GM18951 (cell line): Measurements from ENCODE around the gene PRMT1.
"Not testable (repeated sequence)": the region's sequence is repeated elsewhere in the genome, so short reads cannot be mapped to it uniquely, and the experiment has no call there.

Source experiments
- POLR2A ChIP-seq: IDR thresholded peaks from 4 replicates; pipeline ENCODE4 v1.6.1; 2011; ENCODE audit warnings: mild to moderate bottlenecking; ENCODE audit not compliant: insufficient read length, insufficient read depth; ENCODE audit errors: extremely low read depth
- in situ Hi-C: fragments of 300-500 bp; cut with MboI; formaldehyde crosslinking; loops from one replicate; pipeline ENCODE4 v1.12.0; 2022; ENCODE audit warnings: low sequenced_read_pairs, mixed read lengths, inconsistent platforms; ENCODE audit not compliant: unreplicated experiment

PRMT1 gene

GRCh38 chr19:49696115-49696514, 19.0 kb downstream of the PRMT1 start:
- in situ Hi-C loops, result no loop called here
- TF ChIP-seq POLR2A, result no peak

- in situ Hi-C loops, result no loop called here
- no peak for TF ChIP-seq POLR2A
Measured at GRCh38 chr19:49696865-49697264, 19.8 kb downstream of the PRMT1 start.

GRCh38 chr19:49699364-49699763, 22.3 kb downstream of the PRMT1 start:
- TF ChIP-seq POLR2A, result no peak
- in situ Hi-C loops, result no loop called here

- in situ Hi-C loops, result no loop called here
- TF ChIP-seq POLR2A, result no peak
Measured at GRCh38 chr19:49700563-49700962, 23.5 kb downstream of the PRMT1 start.

- TF ChIP-seq POLR2A, result no peak
- in situ Hi-C loops, result no loop called here
Measured at GRCh38 chr19:49701271-49701786, 24.3 kb downstream of the PRMT1 start.

- TF ChIP-seq POLR2A, result no peak
Measured at GRCh38 chr19:49704888-49705642, 28.0 kb downstream of the PRMT1 start.

GRCh38 chr19:49705919-49706318, 28.8 kb downstream of the PRMT1 start:
- in situ Hi-C loops, result no loop called here

More at GRCh38 chr19:49704888-49705642, 28.0 kb downstream of the PRMT1 start:
- in situ Hi-C loops, result no loop called here

GRCh38 chr19:49710372-49710951, 33.4 kb downstream of the PRMT1 start:
- in situ Hi-C loops, result no loop called here
- no peak for TF ChIP-seq POLR2A

More at GRCh38 chr19:49705919-49706318, 28.8 kb downstream of the PRMT1 start:
- no peak for TF ChIP-seq POLR2A

GRCh38 chr19:49712397-49712859, 35.4 kb downstream of the PRMT1 start:
- no peak for TF ChIP-seq POLR2A

GRCh38 chr19:49713236-49713845, 36.3 kb downstream of the PRMT1 start:
- no peak for TF ChIP-seq POLR2A
- in situ Hi-C loops, result no loop called here

More at GRCh38 chr19:49712397-49712859, 35.4 kb downstream of the PRMT1 start:
- in situ Hi-C loops, result no loop called here

GRCh38 chr19:49716154-49716553, 39.1 kb downstream of the PRMT1 start:
- TF ChIP-seq POLR2A, result no peak
- in situ Hi-C loops, result no loop called here

- TF ChIP-seq POLR2A, result no peak
- in situ Hi-C loops, result no loop called here
Measured at GRCh38 chr19:49718511-49718910, 41.4 kb downstream of the PRMT1 start.

GRCh38 chr19:49718991-49719390, 41.9 kb downstream of the PRMT1 start:
- in situ Hi-C loops, result no loop called here

GRCh38 chr19:49719420-49719819, 42.3 kb downstream of the PRMT1 start:
- in situ Hi-C loops, result not testable (repeated sequence)

More at GRCh38 chr19:49718991-49719390, 41.9 kb downstream of the PRMT1 start:
- TF ChIP-seq POLR2A, result no peak
